ENCODE results near the gene PITPNM3. TPM values are rescaled to one million over a fixed set of nuclear protein-coding genes. Genes with fewer than 3 reads are reported as not detected.

The PITPNM3 gene
- total RNA-seq, 3 donors from 2014 or later, result 12.2 to 15.9 (median 15.6) TPM

DNA sequence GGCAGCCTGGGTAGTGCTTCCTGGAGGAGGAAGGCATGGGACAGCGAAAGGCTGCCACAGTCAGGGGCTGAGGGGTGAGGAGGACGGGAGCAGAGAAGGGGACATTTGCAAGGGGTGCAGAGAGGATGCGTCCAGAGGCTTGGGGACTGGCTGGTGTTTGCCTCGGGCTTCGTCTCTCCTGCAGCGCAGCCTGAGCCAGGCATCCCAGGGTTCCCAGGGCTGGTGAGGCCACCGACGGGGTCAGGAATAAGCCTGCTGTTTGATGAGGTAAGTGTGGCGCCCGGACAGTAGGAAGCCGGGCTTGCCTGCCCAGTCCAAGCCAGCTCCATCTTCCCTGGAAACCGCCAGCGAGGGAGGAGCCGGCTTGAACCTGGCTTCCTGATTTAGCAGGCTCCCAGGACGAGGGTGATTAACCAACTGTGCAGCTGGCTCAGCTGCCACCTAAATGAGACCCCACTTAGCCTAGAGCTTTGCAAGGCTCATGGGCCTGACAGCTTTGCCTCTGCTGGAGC is 47.8 kb downstream of the PITPNM3 start:
- intact Hi-C loops (cut with DNase I, micrococcal nuclease), result no loop called here
- Histone ChIP-seq H3K4me3 (no peak overlapping the region), H3K9me3 (no peaks in the 10 kb centered on the region), H3K4me1 (ENCODE audit: low read depth) (peaks cover 6% of the 10 kb centered on the region), H3K36me3 (ENCODE audit: low read depth) (no peaks in the 10 kb centered on the region)
- ATAC-seq (no peak), DNase-seq (no peak)
- TF ChIP-seq, protein P1, sequence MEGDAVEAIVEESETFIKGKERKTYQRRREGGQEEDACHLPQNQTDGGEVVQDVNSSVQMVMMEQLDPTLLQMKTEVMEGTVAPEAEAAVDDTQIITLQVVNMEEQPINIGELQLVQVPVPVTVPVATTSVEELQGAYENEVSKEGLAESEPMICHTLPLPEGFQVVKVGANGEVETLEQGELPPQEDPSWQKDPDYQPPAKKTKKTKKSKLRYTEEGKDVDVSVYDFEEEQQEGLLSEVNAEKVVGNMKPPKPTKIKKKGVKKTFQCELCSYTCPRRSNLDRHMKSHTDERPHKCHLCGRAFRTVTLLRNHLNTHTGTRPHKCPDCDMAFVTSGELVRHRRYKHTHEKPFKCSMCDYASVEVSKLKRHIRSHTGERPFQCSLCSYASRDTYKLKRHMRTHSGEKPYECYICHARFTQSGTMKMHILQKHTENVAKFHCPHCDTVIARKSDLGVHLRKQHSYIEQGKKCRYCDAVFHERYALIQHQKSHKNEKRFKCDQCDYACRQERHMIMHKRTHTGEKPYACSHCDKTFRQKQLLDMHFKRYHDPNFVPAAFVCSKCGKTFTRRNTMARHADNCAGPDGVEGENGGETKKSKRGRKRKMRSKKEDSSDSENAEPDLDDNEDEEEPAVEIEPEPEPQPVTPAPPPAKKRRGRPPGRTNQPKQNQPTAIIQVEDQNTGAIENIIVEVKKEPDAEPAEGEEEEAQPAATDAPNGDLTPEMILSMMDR (IDR thresholded peaks at IDR 0.05), result no peak

DNA sequence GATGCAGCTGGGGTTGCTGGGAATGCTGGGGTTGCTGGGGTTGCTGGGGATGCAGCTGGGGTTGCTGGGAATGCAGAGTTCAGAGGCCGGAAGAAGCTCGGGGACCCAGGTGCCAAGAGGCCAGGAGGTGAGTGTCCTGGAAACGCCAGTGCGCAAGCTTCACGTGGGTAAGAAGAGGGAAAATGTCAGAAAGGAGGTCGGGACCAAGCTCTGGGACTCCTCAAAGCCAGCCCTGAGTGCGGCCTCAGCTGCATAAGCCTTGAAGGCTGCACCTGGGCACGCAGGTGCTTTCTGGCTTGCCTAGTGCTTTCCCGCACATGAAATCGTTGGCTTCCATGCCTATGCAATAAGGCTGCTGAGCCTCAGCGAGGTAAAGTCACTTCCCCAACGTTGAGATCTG is 48.3 kb downstream of the PITPNM3 start:
- H3K36me3 ChIP-seq (ENCODE audit: low read depth), result no peaks in the 10 kb centered on the region
- no peaks in the 10 kb centered on the region for H3K9me3 ChIP-seq
- ATAC-seq, result no peak
- H3K4me1 ChIP-seq (ENCODE audit: low read depth), result peaks cover 6% of the 10 kb centered on the region
- TF ChIP-seq, protein P1 (IDR thresholded peaks at IDR 0.05), result no peak
- H3K4me3 ChIP-seq, result no peak overlapping the region
- DNase-seq, result no peak
- intact Hi-C loops (cut with DNase I, micrococcal nuclease), result no loop called here

DNA sequence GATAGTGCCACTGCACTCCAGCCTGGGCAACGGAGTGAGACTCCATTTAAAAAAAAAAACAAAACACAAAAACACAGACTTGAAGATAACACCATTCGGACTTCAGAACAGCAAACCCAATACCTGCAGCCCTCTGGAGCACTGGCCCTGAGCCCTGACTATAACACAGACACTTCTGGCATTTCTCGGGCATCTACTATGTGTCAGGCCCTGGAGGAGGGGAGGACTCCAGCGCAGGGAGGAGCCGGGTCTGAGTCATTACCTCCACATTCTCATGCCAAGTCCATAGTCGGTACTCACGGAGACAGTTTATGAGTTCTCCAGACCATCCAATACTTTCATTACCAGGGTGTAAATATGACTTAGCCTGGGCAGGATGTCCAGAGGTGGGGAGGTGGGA is 48.8 kb downstream of the PITPNM3 start:
- peaks cover 6% of the 10 kb centered on the region for H3K4me1 ChIP-seq (ENCODE audit: low read depth)
- DNase-seq, result peak in 1 of 3 donors; percentile 47
- ATAC-seq, result peak; percentile 87
- intact Hi-C loops (cut with DNase I, micrococcal nuclease), result no loop called here
- no peak overlapping the region for H3K4me3 ChIP-seq
- H3K9me3 ChIP-seq, result no peaks in the 10 kb centered on the region
- no peaks in the 10 kb centered on the region for H3K36me3 ChIP-seq (ENCODE audit: low read depth)
- TF ChIP-seq, protein P1 (IDR thresholded peaks at IDR 0.05), result no peak

DNA sequence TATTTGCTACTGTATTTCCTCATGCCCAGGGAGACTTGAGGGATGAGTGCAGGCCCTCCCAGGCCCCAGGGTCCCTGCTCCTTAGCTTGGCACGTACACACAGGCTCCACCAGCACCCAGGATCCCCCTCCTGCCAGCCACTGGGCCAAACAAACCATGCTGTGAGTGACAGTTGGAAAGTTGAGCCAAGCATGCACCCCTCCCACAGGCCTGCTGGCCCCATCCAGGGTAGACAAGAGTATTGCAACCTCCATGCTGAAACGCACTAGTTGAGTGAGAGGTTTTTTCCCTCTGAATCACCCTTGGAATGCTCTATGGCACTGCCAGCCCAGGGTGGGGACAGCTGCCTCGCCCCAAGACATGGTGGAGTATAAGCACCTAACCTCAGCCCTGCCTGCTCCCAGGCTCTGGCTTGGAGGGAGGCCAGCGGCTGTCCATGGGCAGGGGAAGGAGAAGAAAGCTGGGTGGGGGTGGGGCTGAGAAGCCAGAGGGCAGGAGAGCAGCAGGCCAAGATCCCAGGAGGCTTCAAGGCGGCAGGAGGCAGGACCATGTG is 49.6 kb downstream of the PITPNM3 start:
- Histone ChIP-seq H3K36me3 (ENCODE audit: low read depth) (no peaks in the 10 kb centered on the region), H3K4me1 (ENCODE audit: low read depth) (peaks cover 6% of the 10 kb centered on the region), H3K4me3 (no peak overlapping the region), H3K9me3 (no peaks in the 10 kb centered on the region)
- TF ChIP-seq, protein P1 (IDR thresholded peaks at IDR 0.05), result no peak
- intact Hi-C loops (cut with DNase I, micrococcal nuclease), result no loop called here
- DNase-seq (peak; percentile 70 to 82 (median 78)), ATAC-seq (peak; percentile 90)

DNA sequence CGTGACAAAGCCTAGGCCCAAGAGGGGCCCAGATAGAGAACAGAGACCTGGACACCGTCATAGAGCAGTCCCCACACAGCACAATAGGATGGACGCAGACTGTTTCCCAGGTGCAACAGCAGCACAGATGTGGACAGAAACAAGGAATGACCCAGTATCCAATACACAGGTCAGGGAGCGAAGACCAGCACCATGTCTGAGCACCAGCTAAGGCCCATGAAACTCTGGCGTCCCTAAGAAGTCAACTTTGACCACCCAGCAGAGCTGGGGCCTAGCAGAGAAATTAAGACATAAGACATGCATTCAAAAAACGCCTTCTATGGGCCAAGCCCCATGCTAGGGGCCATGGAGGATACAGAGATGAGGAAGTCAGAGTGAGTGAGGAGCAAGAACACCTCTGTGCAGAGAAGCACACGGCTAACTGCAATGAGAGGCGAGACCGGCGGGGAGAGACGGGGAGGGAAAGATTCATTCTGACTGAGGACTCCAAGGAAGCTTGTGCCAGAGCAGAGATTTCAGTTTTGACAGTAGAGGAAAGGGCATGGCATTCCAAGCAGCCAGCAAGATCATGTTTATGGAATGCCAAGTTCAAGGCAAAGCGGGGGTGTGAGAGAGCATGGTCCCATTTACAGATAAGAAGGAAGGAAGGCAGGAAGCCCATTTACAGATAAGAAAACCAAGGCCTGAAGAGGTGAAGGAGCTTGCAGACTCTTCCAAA is 50.8 kb downstream of the PITPNM3 start:
- DNase-seq, result no peak
- intact Hi-C loops (cut with DNase I, micrococcal nuclease), result no loop called here

More for the DNA sequence above, 50.8 kb downstream of the PITPNM3 start:
- Histone ChIP-seq H3K4me3 (no peak overlapping the region), H3K4me1 (ENCODE audit: low read depth) (peaks cover 6% of the 10 kb centered on the region), H3K9me3 (no peaks in the 10 kb centered on the region), H3K36me3 (ENCODE audit: low read depth) (no peaks in the 10 kb centered on the region)
- TF ChIP-seq, protein P1 (IDR thresholded peaks at IDR 0.05), result no peak
- no peak for ATAC-seq
